Hematopoietic multipotent progenitor cell (in vitro differentiated cells): ENCODE measurements around the gene SUN3. TPM values are rescaled to one million over a fixed set of nuclear protein-coding genes. Genes with fewer than 3 reads are reported as not detected.
"Not testable (repeated sequence)": the region's sequence is repeated elsewhere in the genome, so short reads cannot be mapped to it uniquely, and the experiment has no call there.

Experiments
- DNase-seq, 3 donors: peaks; one replicate each; pipeline ENCODE4 v3.0.0-alpha.2; 2011 to 2015; ENCODE audit warnings: low read depth in 2 of 3, low spot score in 2 of 3
- total RNA-seq: library from RNA; depleted of rRNA; stranded (reverse); fragments of >200 nt; gene quantifications from one replicate; pipeline ENCODE4 v1.2.3, GENCODE V29; 2012

SUN3 gene
- total RNA-seq, 1 donor, result not detected

- no peak for DNase-seq
These were observed 82.1 kb downstream of the SUN3 start for GRCh38 chr7:47946581-47947354.

- peak; percentile 36 to 86 (median 47) for DNase-seq
These were observed 83.5 kb downstream of the SUN3 start for GRCh38 chr7:47945261-47946015.

DNA sequence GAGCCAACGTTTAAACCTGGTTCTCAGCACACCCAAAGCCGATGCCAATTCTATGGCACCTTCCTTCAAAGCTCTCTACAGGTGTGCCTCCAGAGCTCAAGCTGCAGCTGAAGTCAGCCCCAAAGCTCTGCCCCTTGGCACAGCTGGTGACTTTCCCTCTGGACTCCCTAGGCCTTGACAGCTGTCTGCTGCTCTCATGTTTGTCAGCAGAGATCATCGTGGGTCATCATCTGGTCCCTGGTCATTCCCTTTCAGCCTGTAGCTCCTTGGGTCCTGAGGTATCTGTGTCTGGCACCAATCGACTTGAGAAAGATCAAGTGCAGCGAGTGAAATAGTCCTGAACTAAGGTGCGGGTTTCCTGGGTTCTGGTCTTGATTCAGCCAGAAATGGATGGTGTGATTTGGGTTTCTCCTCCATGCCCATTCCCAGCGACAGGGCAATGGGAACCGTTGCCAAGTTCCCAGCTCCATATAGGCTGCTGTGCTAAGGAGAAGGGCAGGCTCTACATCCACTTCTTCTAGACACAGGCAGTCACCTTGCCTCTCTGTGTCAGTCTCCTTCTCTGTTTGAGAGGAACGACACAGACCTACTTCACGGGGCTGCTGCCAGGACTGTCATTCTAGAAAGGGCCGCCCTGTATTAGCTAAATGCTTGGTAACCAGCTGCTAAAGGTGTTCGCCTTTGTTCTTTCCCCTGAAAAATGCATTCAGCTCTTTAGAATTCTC is 84.2 kb downstream of the SUN3 start:
- no peak for DNase-seq

- DNase-seq, result no peak
These were observed 85.0 kb downstream of the SUN3 start for GRCh38 chr7:47943676-47944474.

DNA sequence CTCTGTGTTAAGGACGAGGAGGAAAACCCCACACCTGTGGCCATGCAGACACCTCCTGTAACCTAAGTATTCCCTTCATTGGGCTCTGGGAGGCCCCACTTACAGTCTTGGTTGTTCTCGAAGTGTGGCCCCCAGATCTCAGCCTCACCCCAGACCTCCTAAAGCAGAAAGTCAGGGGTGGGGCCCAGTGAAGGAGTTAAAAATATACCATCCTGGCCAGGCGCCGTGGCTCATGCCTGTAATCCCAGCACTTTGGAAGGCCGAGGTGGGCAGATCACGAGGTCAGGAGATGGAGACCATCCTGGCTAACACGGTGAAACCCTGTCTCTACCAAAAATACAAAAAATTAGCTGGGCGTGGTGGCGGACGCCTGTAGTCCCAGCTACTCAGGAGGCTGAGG is 86.3 kb downstream of the SUN3 start:
- DNase-seq, result not testable (repeated sequence)

DNA sequence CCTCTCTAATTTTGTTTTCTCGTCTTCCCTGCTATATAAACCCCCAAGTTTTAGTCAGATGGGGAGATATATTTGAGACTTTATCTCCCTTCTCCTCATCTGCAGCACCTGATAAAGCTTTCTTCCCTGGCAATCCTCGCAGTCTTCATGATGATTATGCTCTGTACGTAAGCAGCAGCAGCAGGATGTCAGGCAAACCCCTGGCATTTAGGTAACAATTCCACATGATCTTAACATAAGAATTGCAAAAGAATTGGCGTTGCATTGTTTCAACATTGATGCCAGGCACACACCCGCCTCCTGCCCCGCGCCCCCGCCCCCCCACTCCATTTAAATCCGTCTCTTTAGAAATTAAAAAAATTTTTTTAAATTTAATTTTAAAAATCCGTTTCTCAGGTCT is 86.8 kb downstream of the SUN3 start:
- DNase-seq, result no peak

DNA sequence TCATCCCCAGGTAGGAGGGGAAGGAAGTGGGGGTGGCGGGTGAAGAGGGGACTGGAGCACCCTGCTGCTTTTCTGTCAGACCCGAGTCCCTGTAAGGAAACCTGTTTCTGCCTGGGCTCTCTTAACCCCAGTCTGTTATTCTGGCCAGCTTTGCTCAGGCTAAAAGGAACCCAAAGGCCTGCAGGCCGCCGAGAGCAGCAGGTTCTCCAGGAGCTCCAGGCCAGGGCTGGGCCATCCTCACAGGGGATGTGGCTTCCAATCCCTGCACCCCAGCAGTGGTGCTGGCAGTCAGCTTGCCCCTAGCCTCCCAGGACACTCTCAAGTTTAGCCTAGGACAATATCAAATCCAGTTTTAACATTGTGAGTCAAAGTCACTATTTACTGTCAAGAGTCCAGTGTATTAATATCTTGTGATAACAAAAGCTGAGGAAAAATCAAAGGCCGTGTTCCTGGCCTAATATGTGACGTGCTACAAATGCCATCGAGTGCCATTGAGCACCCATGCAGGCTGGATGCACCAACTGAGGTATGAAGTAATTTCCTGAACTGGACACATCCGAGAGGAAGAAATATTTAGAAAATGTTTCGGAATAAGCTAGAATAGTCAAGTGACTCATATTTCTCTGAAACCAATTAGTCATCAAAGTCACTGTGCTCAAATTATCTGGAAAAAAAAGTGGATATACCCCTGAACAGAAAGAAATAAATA is 87.6 kb downstream of the SUN3 start:
- DNase-seq, result no peak

DNA sequence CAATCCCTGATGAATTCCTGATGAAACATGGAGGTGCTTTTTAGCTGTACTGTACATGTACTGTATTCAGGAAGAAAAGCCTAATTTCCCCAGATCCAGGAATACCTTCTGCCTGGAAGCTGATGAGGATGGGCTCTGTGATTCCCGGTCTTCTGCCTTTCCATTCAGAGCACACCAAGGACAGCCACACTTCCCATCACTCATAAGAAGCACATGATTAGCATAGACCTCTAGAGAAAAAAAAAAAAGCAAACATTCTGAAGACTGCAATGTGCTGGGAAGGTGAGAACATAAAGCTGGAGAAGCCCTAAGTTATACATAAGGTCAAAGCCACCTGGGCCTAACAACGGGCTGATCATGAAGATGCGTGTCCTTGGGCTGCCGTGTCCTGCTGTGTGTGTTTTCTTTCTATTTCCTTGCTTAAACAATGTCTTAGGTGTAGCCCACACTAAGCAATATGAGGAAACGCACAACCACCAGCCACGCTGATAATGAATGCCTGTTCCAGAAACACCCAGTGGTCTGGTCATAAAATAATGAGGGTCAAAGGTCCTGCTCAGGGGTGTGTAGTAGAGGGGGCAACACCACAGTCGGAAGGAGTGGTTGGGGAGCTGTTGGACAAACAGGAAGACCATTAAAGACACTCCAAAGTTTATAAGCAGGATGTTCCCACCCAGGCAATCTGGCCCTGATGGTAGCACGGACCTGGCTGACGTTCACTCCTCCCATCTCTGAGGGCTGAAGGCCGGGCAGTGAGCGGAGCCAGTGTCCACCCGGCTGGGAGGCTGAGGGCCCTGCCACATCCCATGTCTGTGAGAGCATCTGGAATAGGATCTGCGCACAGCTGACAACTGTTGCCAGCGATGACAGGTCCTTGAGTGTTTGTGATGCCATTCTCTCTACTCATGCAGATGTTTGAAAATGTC is 88.6 kb downstream of the SUN3 start:
- DNase-seq, result no peak

DNA sequence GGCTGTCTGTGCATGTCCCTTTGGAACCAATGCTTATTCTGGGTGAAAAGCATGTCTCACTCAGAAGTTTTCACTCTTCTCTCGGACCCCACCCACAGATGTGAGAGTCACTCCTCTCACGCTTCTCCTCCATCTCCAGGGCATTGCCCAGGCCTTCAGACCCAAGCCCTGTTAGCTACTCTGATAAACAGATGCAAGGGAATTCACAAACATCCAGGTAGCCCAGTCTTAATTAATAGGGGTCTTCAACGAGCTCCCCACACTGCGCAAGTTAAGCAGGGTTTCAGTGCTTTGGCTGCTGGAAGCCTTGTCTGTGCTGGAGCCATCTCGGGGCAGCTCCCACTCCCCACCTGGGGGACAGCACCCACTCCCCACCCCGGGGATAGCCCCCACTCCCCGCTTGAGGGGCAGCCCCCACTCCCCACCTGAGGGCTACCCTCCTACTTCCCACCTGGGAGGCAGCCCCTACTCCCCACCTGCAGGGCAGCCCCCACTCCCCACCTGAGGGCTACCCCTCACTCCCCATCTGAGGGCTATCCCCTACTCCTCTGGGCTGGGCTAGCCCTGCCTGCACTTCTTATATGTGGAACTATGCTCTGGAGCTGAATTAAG is 89.4 kb downstream of the SUN3 start:
- no peak for DNase-seq

DNA sequence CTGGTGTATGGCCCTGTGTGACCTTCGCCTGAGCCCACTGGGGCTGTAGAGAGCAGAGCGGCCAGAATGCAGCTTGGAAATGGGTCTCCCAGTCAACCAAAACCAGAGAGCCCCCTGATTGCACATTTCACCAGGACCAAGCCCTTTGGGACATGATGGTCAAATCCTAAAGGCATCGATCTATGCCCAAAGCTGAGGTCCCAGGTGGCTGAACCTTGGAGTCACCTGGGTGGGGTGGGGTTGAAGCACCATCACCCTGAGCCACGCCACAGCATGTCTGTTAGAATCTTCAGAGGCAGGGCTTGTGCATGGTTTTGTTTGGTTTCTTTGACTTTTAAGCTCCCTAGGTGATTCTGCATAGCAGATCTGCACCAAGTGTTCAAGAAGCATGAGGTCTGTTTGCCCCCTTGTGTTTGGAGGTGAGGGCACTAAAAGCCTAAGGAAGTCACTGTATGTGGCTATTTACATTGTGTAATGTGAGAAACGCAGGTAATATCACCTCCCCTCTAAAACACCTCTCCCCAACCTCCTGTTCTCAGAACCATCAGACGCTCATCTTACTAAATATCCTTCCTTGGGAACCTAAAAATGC is 90.2 kb downstream of the SUN3 start:
- peak in 1 of 3 donors; percentile 29 for DNase-seq

- no peak for DNase-seq
These were observed 91.0 kb downstream of the SUN3 start for GRCh38 chr7:47937711-47938573.

Other genes with a start within 250 kb of the SUN3 start
- gene PKD1L1, start 80.6 kb downstream of the SUN3 start, total RNA-seq, result under 0.01 TPM
- gene HUS1, start 49.5 kb downstream of the SUN3 start, total RNA-seq, result 12.9 TPM
- gene C7orf57, start 6.4 kb upstream of the SUN3 start, total RNA-seq, result 0.27 TPM
- gene UPP1, start 60.2 kb upstream of the SUN3 start, total RNA-seq, result 2.2 TPM
- 4.3 TPM for gene ABCA13, start 142.4 kb upstream of the SUN3 start, total RNA-seq